Measurements from ENCODE around the gene UBAP1.

GRCh38 chr9:34190996-34191892, 12.4 kb downstream of the UBAP1 start:
- no peak for TF ChIP-seq CTCF (IDR thresholded peaks at IDR 0.05; ENCODE audit: low read depth, low read length)
- TF ChIP-seq, protein P1, sequence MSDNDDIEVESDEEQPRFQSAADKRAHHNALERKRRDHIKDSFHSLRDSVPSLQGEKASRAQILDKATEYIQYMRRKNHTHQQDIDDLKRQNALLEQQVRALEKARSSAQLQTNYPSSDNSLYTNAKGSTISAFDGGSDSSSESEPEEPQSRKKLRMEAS (IDR thresholded peaks at IDR 0.05; ENCODE audit: low read depth, low read length), result no peak
- TF ChIP-seq POLR2A (IDR thresholded peaks at IDR 0.05; ENCODE audit: extremely low read depth, insufficient read length), result no peak
- no peak for TF ChIP-seq MYC (IDR thresholded peaks at IDR 0.05; ENCODE audit: low read depth, low read length)
